A549 treated with ZK216348 at 1 μM for 4 hours (cell line): ENCODE data around the gene IL1R2. TPM values are rescaled to one million over a fixed set of nuclear protein-coding genes. Genes with fewer than 3 reads are reported as not detected.

Experiments used
- total RNA-seq: library from RNA; stranded (reverse); fragments of 200-300 nt; extraction: Qiagen RNA extraction; gene quantifications from 5 replicates; pipeline ENCODE4 v1.2.3, GENCODE V29; 2022; ENCODE audit warnings: low read depth

The IL1R2 gene, protein sequence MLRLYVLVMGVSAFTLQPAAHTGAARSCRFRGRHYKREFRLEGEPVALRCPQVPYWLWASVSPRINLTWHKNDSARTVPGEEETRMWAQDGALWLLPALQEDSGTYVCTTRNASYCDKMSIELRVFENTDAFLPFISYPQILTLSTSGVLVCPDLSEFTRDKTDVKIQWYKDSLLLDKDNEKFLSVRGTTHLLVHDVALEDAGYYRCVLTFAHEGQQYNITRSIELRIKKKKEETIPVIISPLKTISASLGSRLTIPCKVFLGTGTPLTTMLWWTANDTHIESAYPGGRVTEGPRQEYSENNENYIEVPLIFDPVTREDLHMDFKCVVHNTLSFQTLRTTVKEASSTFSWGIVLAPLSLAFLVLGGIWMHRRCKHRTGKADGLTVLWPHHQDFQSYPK
- total RNA-seq, result 0.61 to 1.1 TPM (median 0.69 TPM) in 5 replicates

DNA sequence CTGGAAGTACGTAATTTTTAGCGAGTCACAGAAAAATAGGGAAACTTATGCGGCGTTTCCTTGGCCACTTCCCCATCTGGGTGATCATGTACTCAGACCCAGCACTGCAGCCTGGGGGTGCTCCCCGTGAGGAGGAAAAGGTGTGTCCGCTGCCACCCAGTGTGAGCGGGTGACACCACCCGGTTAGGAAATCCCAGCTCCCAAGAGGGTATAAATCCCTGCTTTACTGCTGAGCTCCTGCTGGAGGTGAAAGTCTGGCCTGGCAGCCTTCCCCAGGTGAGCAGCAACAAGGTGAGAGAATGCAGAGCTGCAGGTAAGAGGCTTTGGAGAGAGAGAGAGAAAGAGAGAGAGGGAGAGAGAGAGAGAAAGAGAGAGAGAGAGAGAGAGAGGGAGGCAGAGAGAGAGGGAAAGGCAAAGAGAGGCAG lies at the start of gene IL1R2:
TSS of gene IL1R2 (plus strand) at position 240 of the 425 bp plus-strand sequence. CDS start 16,616 bp downstream, outside the sequence.

Other genes starting within 250 kb of the IL1R2 start
- 27.0 to 46.0 TPM (median 40.9 TPM) in 5 replicates for gene IL1R1, start 150.8 kb downstream of the IL1R2 start, total RNA-seq
- gene IL1RL2, start 195.1 kb downstream of the IL1R2 start, total RNA-seq, result not detected in 5 replicates